ENCODE measurements around the gene RBM33. TPM values are rescaled to one million over a fixed set of nuclear protein-coding genes. Genes with fewer than 3 reads are reported as not detected.

The RBM33 gene
- total RNA-seq, 1 experiment from 2014 or later, result 80.5 TPM

- CTCF ChIA-PET, result interaction anchor here (0.6 to 1.3 kb wide), 6 partner anchors 30 to 1024 kb away, joined by 3 to 4 read pairs (median 3); no protein-coding TSS in a partner anchor
- DNase-seq (ENCODE audit: unreplicated experiment), result no peak
- TF ChIP-seq CTCF (IDR thresholded peaks at IDR 0.05; ENCODE audit: unreplicated experiment), result no peak
- Mint-ChIP-seq H3K4me1 (ENCODE audit: insufficient read depth, unreplicated experiment) (no peaks in the 10 kb centered on the region), H3K27me3 (ENCODE audit: insufficient read depth, unreplicated experiment) (no peaks in the 10 kb centered on the region), H3K9me3 (ENCODE audit: unreplicated experiment) (no peaks in the 10 kb centered on the region), H3K36me3 (ENCODE audit: insufficient read depth, unreplicated experiment) (no peaks in the 10 kb centered on the region), H3K4me3 (ENCODE audit: unreplicated experiment) (no peak overlapping the region), H3K27ac (ENCODE audit: low read depth, unreplicated experiment) (no peak overlapping the region)
- no TSS peak for BruUV-seq (replicated peaks)
- POLR2A ChIA-PET, result no interaction called here
- intact Hi-C loops (cut with micrococcal nuclease), result loop anchor here (5.0 kb wide), 1 partner anchor 1156 kb away; no protein-coding TSS in a partner anchor
Measured at GRCh38 chr7:155795951-155796350, 151.5 kb downstream of the RBM33 start.

DNA sequence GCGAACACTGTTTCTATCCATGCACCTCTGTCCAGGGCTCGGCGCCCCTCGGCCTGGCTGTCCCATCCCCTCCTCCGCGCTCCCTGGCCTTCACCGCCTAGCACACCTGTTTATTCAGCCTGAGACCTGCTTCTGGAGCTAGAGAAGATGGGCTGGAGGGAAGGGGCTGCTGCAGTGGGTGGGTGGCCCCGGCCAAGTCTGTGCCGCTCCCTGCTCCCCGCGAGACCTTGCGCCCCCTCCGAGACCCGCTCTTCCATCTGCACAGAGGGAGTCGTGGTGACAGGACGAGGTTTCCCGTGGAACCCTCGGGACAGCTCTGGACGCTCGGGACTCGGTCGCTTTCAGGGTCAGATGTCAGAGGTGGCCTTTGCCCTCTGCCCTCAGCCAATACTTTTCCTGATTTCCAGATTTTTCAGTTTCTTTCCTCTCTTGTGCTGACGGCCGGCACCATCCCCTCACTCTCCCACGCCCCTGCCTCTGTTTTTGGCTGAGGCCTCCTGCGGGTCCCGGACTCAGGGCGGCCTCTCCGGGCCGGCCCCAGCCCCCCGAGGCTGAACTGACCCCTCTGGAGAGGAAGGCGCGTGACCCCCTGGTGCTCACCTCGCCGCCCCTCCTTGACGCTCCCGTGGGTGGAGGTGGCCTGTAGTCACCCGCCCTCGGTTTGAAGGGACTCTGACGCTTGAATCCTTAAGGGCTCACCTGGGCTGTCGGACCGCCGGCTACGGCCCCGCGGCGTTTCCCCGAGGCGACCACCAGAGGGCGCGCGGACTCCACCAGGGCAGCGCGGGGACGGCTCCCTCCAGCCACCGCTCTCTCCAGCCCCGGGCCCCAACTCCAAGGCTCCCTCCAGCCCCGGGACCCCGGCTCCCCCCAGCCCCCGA, 152.2 kb downstream of the RBM33 start:
- peak; percentile 98 for TF ChIP-seq CTCF (IDR thresholded peaks at IDR 0.05; ENCODE audit: unreplicated experiment)
- DNase-seq (ENCODE audit: unreplicated experiment), result peak; percentile 42
- no peak overlapping the region for H3K4me3 Mint-ChIP-seq (ENCODE audit: unreplicated experiment)
- intact Hi-C loops (cut with micrococcal nuclease), result loop anchor here (1.0 to 5.0 kb wide), 2 partner anchors 1021 to 1156 kb away; no protein-coding TSS in a partner anchor
- H3K9me3 Mint-ChIP-seq (ENCODE audit: unreplicated experiment), result no peaks in the 10 kb centered on the region
- H3K4me1 Mint-ChIP-seq (ENCODE audit: insufficient read depth, unreplicated experiment), result no peaks in the 10 kb centered on the region
- ChIA-PET POLR2A (no interaction called here), CTCF (interaction anchor here (0.7 to 1.3 kb wide), 11 partner anchors 31 to 1023 kb away, joined by 3 to 7 read pairs (median 4); no protein-coding TSS in a partner anchor)
- H3K27me3 Mint-ChIP-seq (ENCODE audit: insufficient read depth, unreplicated experiment), result no peaks in the 10 kb centered on the region
- no TSS peak for BruUV-seq (replicated peaks)
- no peak overlapping the region for H3K27ac Mint-ChIP-seq (ENCODE audit: low read depth, unreplicated experiment)
- H3K36me3 Mint-ChIP-seq (ENCODE audit: insufficient read depth, unreplicated experiment), result no peaks in the 10 kb centered on the region

DNA sequence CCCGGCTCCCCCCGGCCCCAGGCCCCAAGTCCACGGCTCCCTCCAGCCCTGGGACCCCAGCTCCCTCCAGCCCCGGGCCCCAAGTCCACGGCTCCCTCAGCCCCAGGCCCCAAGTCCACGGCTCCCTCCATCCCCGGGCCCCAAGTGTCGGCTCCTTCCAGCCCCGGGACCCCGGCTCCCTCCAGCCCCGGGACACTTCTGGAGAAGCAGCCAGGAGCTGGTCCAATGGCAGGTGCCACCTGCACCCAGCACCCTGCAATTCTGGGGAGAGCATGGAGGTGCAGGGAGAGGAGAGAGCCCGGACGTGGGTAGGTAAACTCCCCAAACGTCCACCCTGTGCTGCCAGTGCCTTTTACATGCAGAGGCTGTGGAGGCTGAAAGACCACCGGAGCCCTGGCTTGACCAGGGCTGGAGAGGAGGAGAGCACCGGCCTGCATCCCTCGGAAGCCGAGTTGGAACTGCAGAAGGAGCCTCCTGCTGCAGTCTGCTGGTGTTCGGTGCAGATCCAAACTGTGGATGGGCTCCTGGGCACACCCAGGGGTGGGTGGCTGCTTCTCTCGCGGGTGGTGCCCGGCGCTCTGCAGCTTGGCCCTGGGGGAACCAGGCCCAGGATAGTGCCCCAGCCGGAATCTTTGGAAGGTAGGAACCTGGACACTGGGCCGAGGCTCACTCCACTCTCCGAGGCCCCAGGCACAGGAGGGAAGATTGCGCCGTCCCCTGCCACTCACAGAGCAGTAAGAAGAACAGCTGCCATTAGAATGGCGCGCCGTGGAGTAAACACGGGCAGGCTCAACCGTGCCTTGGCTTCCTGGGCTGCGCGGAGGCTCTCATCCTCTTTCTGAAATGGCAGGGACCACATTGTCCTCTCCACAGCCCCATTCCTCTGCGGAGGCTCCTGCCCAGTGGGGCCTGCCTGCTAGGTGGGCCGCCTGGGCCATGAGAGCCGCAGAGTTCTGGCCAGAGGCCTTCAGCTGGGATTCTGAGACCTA, 153.1 kb downstream of the RBM33 start:
- intact Hi-C loops (cut with micrococcal nuclease), result loop anchor here (1.0 to 5.0 kb wide), 2 partner anchors 1020 to 1155 kb away; no protein-coding TSS in a partner anchor
- no peaks in the 10 kb centered on the region for H3K27me3 Mint-ChIP-seq (ENCODE audit: insufficient read depth, unreplicated experiment)
- POLR2A ChIA-PET, result no interaction called here
- no peak overlapping the region for H3K27ac Mint-ChIP-seq (ENCODE audit: low read depth, unreplicated experiment)
- TF ChIP-seq CTCF (IDR thresholded peaks at IDR 0.05; ENCODE audit: unreplicated experiment), result no peak
- H3K36me3 Mint-ChIP-seq (ENCODE audit: insufficient read depth, unreplicated experiment), result no peaks in the 10 kb centered on the region
- H3K4me3 Mint-ChIP-seq (ENCODE audit: unreplicated experiment), result no peak overlapping the region
- no peak for DNase-seq (ENCODE audit: unreplicated experiment)
- CTCF ChIA-PET, result interaction anchor here (0.5 to 1.4 kb wide), 17 partner anchors 194 to 1608 kb away, joined by 3 to 10 read pairs (median 4); no protein-coding TSS in a partner anchor
- no peaks in the 10 kb centered on the region for H3K4me1 Mint-ChIP-seq (ENCODE audit: insufficient read depth, unreplicated experiment)
- BruUV-seq (replicated peaks), result no TSS peak
- no peaks in the 10 kb centered on the region for H3K9me3 Mint-ChIP-seq (ENCODE audit: unreplicated experiment)

All from MCF 10A (cell line).